IPS-NIHi11 (cell line): ENCODE measurements around the gene KRT28.

Experiments
- DNase-seq: peaks from one replicate; pipeline ENCODE4 v3.0.0; 2012; ENCODE audit warnings: mixed read lengths, low spot score

The KRT28 gene

GRCh38 chr17:40799859-40800258 is at the start of gene KRT28:
Gene KRT28, minus strand, starts transcription at chr17:40799959. Its CDS starts 66 bp downstream, at chr17:40799893.
- DNase-seq, result no peak

GRCh38 chr17:40848583-40849235 is 49.0 kb upstream of the KRT28 start:
- DNase-seq, result no peak

- no peak for DNase-seq
Observed at GRCh38 chr17:40846515-40847144, 46.9 kb upstream of the KRT28 start.

GRCh38 chr17:40844671-40845107 is 44.9 kb upstream of the KRT28 start:
- DNase-seq, result no peak

- no peak for DNase-seq
Observed at GRCh38 chr17:40843242-40843641, 43.5 kb upstream of the KRT28 start.

- peak; percentile 19 for DNase-seq
Observed at GRCh38 chr17:40841246-40841645, 41.5 kb upstream of the KRT28 start.

- no peak for DNase-seq
Observed at GRCh38 chr17:40839194-40839593, 39.4 kb upstream of the KRT28 start.

- DNase-seq, result no peak
Observed at GRCh38 chr17:40836020-40836419, 36.3 kb upstream of the KRT28 start.

- no peak for DNase-seq
Observed at GRCh38 chr17:40833882-40834281, 34.1 kb upstream of the KRT28 start.

- DNase-seq, result no peak
Observed at GRCh38 chr17:40832840-40833239, 33.1 kb upstream of the KRT28 start.

- no peak for DNase-seq
Observed at GRCh38 chr17:40830085-40830776, 30.5 kb upstream of the KRT28 start.

- no peak for DNase-seq
Observed at GRCh38 chr17:40828454-40829044, 28.8 kb upstream of the KRT28 start.

- no peak for DNase-seq
Observed at GRCh38 chr17:40827746-40828453, 28.1 kb upstream of the KRT28 start.

- DNase-seq, result no peak
Observed at GRCh38 chr17:40825599-40825998, 25.8 kb upstream of the KRT28 start.

GRCh38 chr17:40824015-40824832 is 24.5 kb upstream of the KRT28 start:
- DNase-seq, result no peak

- DNase-seq, result no peak
Observed at GRCh38 chr17:40822132-40822812, 22.5 kb upstream of the KRT28 start, which contains the start of gene KRT10. Gene KRT10, minus strand, starts transcription at chr17:40822614. Its CDS starts 29 bp downstream, at chr17:40822585.

GRCh38 chr17:40821536-40821935 is 21.8 kb upstream of the KRT28 start:
- no peak for DNase-seq

- no peak for DNase-seq
Observed at GRCh38 chr17:40820228-40820838, 20.6 kb upstream of the KRT28 start.

GRCh38 chr17:40819528-40820125 is 19.9 kb upstream of the KRT28 start:
- no peak for DNase-seq
